ENCODE results near the gene MACROD2.

DNA sequence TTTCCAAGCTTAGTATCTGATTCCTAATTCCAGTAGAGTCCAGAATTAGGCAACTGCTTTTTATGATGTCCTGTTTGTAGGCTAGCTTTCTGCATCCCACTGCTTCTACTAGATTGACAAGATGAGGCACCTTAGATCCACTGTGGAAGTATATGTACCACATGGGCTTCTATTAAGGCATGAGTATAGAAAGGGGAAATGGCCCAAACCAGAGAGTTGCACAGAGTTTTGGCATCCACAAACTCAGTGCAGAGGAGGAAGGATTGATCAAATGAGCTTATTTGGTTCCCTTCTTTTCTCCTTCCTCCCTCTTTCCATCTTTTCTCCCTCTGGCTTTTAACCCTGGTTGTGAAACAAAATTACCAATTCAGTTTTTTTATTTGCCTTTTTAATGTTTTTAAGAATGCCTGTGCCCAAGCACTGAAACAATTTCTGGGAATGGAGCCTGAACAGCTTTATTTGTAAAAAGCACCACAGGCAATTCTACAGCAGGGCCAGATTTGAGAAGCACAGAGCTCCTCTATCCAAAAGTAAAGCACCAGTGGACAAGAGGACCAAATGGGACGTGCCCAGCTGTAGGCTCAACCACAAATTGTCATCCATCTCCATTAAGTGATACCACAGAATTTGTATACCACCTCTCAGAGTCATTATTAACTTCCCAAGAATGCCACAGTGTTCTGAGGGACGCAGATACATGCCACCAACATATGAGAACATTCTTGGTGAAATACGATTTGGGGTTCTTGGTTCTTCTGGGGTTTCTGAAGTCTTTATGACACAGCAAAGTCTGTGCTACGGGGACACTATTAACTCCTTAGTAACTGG, 1608.9 kb downstream of the MACROD2 start:
- TF ChIP-seq, protein P1, sequence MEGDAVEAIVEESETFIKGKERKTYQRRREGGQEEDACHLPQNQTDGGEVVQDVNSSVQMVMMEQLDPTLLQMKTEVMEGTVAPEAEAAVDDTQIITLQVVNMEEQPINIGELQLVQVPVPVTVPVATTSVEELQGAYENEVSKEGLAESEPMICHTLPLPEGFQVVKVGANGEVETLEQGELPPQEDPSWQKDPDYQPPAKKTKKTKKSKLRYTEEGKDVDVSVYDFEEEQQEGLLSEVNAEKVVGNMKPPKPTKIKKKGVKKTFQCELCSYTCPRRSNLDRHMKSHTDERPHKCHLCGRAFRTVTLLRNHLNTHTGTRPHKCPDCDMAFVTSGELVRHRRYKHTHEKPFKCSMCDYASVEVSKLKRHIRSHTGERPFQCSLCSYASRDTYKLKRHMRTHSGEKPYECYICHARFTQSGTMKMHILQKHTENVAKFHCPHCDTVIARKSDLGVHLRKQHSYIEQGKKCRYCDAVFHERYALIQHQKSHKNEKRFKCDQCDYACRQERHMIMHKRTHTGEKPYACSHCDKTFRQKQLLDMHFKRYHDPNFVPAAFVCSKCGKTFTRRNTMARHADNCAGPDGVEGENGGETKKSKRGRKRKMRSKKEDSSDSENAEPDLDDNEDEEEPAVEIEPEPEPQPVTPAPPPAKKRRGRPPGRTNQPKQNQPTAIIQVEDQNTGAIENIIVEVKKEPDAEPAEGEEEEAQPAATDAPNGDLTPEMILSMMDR (IDR thresholded peaks at IDR 0.05), result no peak
- TF ChIP-seq POLR2A (IDR thresholded peaks at IDR 0.05), result no peak
